Suprapubic skin (tissue), 4 donors: ENCODE data around the gene TARBP1. TPM values are rescaled to one million over a fixed set of nuclear protein-coding genes. Genes with fewer than 3 reads are reported as not detected.

Source experiments
- DNase-seq, 2 donors: peaks; one replicate each; pipeline ENCODE4 v3.0.0-alpha.2; 2019; ENCODE audit warnings: low spot score in 2 of 2
- H3K27ac ChIP-seq: fragments of 200-600 bp; sonication (generic); one replicate; pipeline ENCODE4 v1.5.1; 2019
- H3K27me3 ChIP-seq: fragments of 200-600 bp; sonication (generic); one replicate; pipeline ENCODE4 v1.5.1; 2019
- H3K36me3 ChIP-seq: fragments of 200-600 bp; sonication (generic); one replicate; pipeline ENCODE4 v1.5.1; 2019
- H3K4me1 ChIP-seq: fragments of 200-600 bp; sonication (generic); one replicate; pipeline ENCODE4 v1.5.1; 2019
- H3K4me3 ChIP-seq: fragments of 200-600 bp; sonication (generic); one replicate; pipeline ENCODE4 v1.5.1; 2019; ENCODE audit warnings: mild to moderate bottlenecking
- H3K9me3 ChIP-seq: fragments of 200-600 bp; sonication (generic); one replicate; pipeline ENCODE4 v1.5.1; 2019
- CTCF ChIP-seq, 2 donors: fragments of 200-600 bp in 1 of 2; fragments of 450-650 bp in 1 of 2; sonication (generic) in 1 of 2; IDR thresholded peaks; one replicate each; pipeline ENCODE4 v1.5.1; 2016 to 2019; ENCODE audit warnings: antibody characterized with exemption in 2 of 2, mild to moderate bottlenecking in 1 of 2, moderate library complexity in 1 of 2
- EP300 ChIP-seq: sonication (generic); formaldehyde crosslinking; IDR thresholded peaks from one replicate; pipeline ENCODE4 v1.6.1; 2017; ENCODE audit warnings: antibody characterized with exemption
- POLR2A ChIP-seq, 2 donors: fragments of 450-650 bp; IDR thresholded peaks; one replicate each; pipeline ENCODE4 v1.6.1; 2017; ENCODE audit warnings: antibody characterized with exemption in 2 of 2, mild to moderate bottlenecking in 2 of 2, moderate library complexity in 2 of 2
- POLR2AphosphoS5 ChIP-seq, 3 donors: sonication (generic); formaldehyde crosslinking; IDR thresholded peaks; one replicate each; pipeline ENCODE4 v1.6.1; 2017; ENCODE audit warnings: antibody characterized with exemption in 3 of 3
- WGBS: methylation state at CpG from one replicate; pipeline ENCODE4 v1.1.5; 2018; 5-methylcytosine and 5-hydroxymethylcytosine counted together
- total RNA-seq, 4 donors: library from RNA; depleted of rRNA; stranded (reverse); fragments of >200 nt; gene quantifications; one replicate each; pipeline ENCODE4 v1.1.0, GENCODE V29; 2016

Gene TARBP1
- total RNA-seq, 4 donors from 2014 or later, result 21.1 to 78.2 (median 23.5) TPM

GRCh38 chr1:234396871-234397270, 82.1 kb downstream of the TARBP1 start:
- no peaks in the 10 kb centered on the region for H3K9me3 ChIP-seq
- WGBS, result 90% methylated on average over 6 of the region's 6 CpGs
- peaks cover 5% of the 10 kb centered on the region for H3K4me1 ChIP-seq
- no peak overlapping the region for H3K27ac ChIP-seq
- DNase-seq, result no peak
- H3K27me3 ChIP-seq, result no peaks in the 10 kb centered on the region
- H3K4me3 ChIP-seq, result no peak overlapping the region
- TF ChIP-seq EP300 (no peak), POLR2AphosphoS5 (IDR thresholded peaks at IDR 0.05) (no peak), CTCF (IDR thresholded peaks at IDR 0.05) (no peak), POLR2A (IDR thresholded peaks at IDR 0.05) (no peak)
- H3K36me3 ChIP-seq, result peaks cover 24% of the 10 kb centered on the region

GRCh38 chr1:234396092-234396491, 82.9 kb downstream of the TARBP1 start:
- Histone ChIP-seq H3K4me3 (no peak overlapping the region), H3K36me3 (peaks cover 30% of the 10 kb centered on the region), H3K27ac (no peak overlapping the region), H3K27me3 (no peaks in the 10 kb centered on the region), H3K4me1 (peaks cover 5% of the 10 kb centered on the region), H3K9me3 (no peaks in the 10 kb centered on the region)
- no peak for DNase-seq
- no peak for TF ChIP-seq EP300
- TF ChIP-seq CTCF (IDR thresholded peaks at IDR 0.05), result no peak
- TF ChIP-seq POLR2A (IDR thresholded peaks at IDR 0.05), result no peak
- no peak for TF ChIP-seq POLR2AphosphoS5 (IDR thresholded peaks at IDR 0.05)
- WGBS, result 90% methylated on average over 8 of the region's 8 CpGs

GRCh38 chr1:234395297-234395696, 83.7 kb downstream of the TARBP1 start:
- Histone ChIP-seq H3K4me3 (no peak overlapping the region), H3K36me3 (peaks cover 35% of the 10 kb centered on the region), H3K9me3 (no peaks in the 10 kb centered on the region), H3K27ac (no peak overlapping the region), H3K4me1 (peaks cover 5% of the 10 kb centered on the region), H3K27me3 (no peaks in the 10 kb centered on the region)
- DNase-seq, result no peak
- TF ChIP-seq CTCF (IDR thresholded peaks at IDR 0.05), result no peak
- no peak for TF ChIP-seq EP300
- TF ChIP-seq POLR2AphosphoS5 (IDR thresholded peaks at IDR 0.05), result no peak
- TF ChIP-seq POLR2A (IDR thresholded peaks at IDR 0.05), result no peak
- 86% methylated on average over 5 of the region's 5 CpGs for WGBS

- Histone ChIP-seq H3K9me3 (no peaks in the 10 kb centered on the region), H3K27ac (no peak overlapping the region), H3K4me1 (no peaks in the 10 kb centered on the region), H3K27me3 (no peaks in the 10 kb centered on the region), H3K36me3 (peaks cover 35% of the 10 kb centered on the region), H3K4me3 (no peak overlapping the region)
- DNase-seq, result no peak
- TF ChIP-seq POLR2A (IDR thresholded peaks at IDR 0.05) (no peak), EP300 (no peak), CTCF (IDR thresholded peaks at IDR 0.05) (no peak), POLR2AphosphoS5 (IDR thresholded peaks at IDR 0.05) (no peak)
- 77% methylated on average over 6 of the region's 6 CpGs for WGBS
These were observed 85.8 kb downstream of the TARBP1 start for GRCh38 chr1:234393190-234393589.

- Histone ChIP-seq H3K4me3 (no peak overlapping the region), H3K9me3 (no peaks in the 10 kb centered on the region), H3K27me3 (no peaks in the 10 kb centered on the region), H3K27ac (no peak overlapping the region), H3K36me3 (peaks cover 30% of the 10 kb centered on the region), H3K4me1 (no peaks in the 10 kb centered on the region)
- TF ChIP-seq EP300 (no peak), POLR2A (IDR thresholded peaks at IDR 0.05) (no peak), POLR2AphosphoS5 (IDR thresholded peaks at IDR 0.05) (no peak), CTCF (IDR thresholded peaks at IDR 0.05) (no peak)
- WGBS, result 88% methylated on average over 6 of the region's 6 CpGs
- DNase-seq, result no peak
These were observed 90.9 kb downstream of the TARBP1 start for GRCh38 chr1:234388094-234388493.
